Brain microvascular endothelial cell (primary cell): ENCODE data around the gene IFRD1.
A peak's percentile ranks its signal among the peaks of the same experiment; 100 is the strongest.

ENCODE experiments used
- DNase-seq: peaks from one replicate; pipeline ENCODE4 v3.0.0-alpha.2; 2020
- H3K27ac ChIP-seq: fragments of 250-450 bp; sonication (Bioruptor Pico); 2 replicates; pipeline ENCODE4 v1.5.1; 2020; ENCODE audit warnings: mild to moderate bottlenecking, moderate library complexity
- H3K27me3 ChIP-seq: fragments of 250-450 bp; sonication (Bioruptor Pico); replicated peaks from 2 replicates; pipeline ENCODE4 v1.5.1; 2020; ENCODE audit warnings: mild to moderate bottlenecking
- H3K36me3 ChIP-seq: fragments of 250-450 bp; sonication (Bioruptor Pico); replicated peaks from 2 replicates; pipeline ENCODE4 v1.5.1; 2020; ENCODE audit warnings: mild to moderate bottlenecking
- H3K4me3 ChIP-seq: 2 replicates; pipeline ENCODE4 v1.5.1; 2011; ENCODE audit warnings: low read depth, mild to moderate bottlenecking, control low read depth, low read length, moderate library complexity
- in situ Hi-C: cut with HindIII; loops from 2 replicates; pipeline ENCODE4 v1.10.0; 2017; ENCODE audit warnings: low sequenced_read_pairs, low pct_ligation_motif_present
- TF ChIP-seq, protein P1 (sequence below): IDR thresholded peaks from 2 replicates; pipeline ENCODE4 v1.5.1; 2011; ENCODE audit warnings: low read depth, mild to moderate bottlenecking, moderate library complexity, low read length, control low read depth, inconsistent platforms; ENCODE audit errors: missing control alignments

Gene IFRD1

DNA sequence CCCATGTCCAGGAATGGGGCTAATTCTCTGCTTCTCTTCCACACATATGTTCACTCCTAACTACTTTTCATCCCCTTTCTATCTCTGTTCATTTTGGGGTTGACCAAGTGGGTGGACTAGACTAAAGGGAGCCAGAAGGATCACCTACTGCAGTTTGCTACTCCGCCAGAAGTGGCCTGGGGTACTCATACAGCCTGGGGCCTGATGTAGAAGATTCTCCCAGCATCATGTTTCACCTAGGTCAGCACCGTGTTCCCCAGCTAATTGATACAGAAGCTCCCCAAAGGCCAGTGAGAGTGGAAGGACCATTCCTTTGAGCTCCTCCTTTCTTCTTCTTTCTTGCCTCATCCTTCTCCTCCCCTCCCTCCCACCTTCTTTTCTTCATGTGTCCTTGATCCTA lies 19.6 kb upstream of the IFRD1 start:
- TF ChIP-seq, protein P1, sequence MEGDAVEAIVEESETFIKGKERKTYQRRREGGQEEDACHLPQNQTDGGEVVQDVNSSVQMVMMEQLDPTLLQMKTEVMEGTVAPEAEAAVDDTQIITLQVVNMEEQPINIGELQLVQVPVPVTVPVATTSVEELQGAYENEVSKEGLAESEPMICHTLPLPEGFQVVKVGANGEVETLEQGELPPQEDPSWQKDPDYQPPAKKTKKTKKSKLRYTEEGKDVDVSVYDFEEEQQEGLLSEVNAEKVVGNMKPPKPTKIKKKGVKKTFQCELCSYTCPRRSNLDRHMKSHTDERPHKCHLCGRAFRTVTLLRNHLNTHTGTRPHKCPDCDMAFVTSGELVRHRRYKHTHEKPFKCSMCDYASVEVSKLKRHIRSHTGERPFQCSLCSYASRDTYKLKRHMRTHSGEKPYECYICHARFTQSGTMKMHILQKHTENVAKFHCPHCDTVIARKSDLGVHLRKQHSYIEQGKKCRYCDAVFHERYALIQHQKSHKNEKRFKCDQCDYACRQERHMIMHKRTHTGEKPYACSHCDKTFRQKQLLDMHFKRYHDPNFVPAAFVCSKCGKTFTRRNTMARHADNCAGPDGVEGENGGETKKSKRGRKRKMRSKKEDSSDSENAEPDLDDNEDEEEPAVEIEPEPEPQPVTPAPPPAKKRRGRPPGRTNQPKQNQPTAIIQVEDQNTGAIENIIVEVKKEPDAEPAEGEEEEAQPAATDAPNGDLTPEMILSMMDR = no peak
- H3K27me3 ChIP-seq = no peaks in the 10 kb centered on the region
- DNase-seq = no peak
- H3K27ac ChIP-seq = no peak overlapping the region
- no peaks in the 10 kb centered on the region for H3K36me3 ChIP-seq
- in situ Hi-C loops = no loop called here
- no peak overlapping the region for H3K4me3 ChIP-seq

DNA sequence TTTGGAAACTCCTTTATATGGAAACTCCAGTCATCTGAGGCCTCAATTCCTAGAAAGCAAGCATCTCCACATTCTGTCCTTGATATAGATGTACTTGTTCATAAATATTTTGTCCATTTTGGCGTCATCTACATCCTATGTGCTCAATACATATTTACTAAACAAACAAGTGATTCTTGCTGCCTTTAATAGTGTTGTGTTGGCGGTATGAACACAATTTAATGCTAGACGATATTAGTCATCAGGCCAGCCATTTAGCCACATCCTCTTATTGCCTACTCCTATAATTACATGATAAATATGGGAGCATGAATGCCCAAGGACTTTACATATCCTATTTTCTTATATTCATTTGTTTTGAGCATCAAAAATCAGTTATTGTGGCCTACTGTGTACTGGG lies 18.5 kb upstream of the IFRD1 start:
- TF ChIP-seq, protein P1 = no peak
- Histone ChIP-seq H3K27me3 (no peaks in the 10 kb centered on the region), H3K36me3 (no peaks in the 10 kb centered on the region), H3K27ac (no peak overlapping the region), H3K4me3 (no peak overlapping the region)
- no peak for DNase-seq
- in situ Hi-C loops = no loop called here

DNA sequence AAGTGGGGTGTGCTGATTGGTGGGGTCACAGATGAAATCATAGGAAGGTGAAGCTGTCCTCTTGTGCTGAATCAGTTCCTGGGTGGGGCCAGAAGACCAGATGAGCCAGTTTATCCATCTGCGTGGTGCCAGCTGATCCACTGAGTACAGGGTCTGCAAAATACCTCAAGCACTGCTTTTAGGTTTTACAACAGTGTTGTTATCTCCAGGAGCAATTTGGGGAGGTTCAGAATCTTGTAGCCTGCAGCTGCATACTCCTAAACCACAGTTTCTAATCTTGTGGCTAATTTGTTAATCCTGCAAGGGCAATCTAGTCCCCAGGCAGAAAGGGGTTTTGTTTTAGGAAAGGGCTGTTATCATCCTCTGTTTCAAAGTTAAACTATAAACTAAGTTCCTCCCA lies 17.0 kb upstream of the IFRD1 start:
- no peak for DNase-seq

DNA sequence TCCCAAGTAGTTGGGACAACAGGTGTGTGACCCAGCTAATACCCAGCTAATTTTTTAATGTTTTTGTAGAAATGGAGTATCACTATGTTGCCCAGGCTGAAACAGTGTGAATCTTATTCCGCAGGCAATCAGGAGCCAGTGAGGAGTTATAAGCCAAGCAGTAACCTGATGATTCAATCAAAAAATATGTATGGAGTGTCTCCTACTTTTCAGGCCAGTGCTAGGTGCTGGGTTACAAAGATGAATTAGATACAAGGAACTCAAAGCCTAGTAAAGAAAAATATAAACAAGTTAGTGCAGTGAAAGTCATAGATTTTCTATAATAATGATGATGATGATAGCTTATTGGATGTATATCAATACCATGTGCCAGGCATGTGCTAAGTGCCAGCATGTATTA lies 13.2 kb upstream of the IFRD1 start:
- peak overlapping the region; percentile 33 for H3K27ac ChIP-seq
- DNase-seq = peak; percentile 33
- TF ChIP-seq, protein P1 = no peak
- H3K27me3 ChIP-seq = no peaks in the 10 kb centered on the region
- in situ Hi-C loops = no loop called here
- no peak overlapping the region for H3K4me3 ChIP-seq
- no peaks in the 10 kb centered on the region for H3K36me3 ChIP-seq

More for the DNA sequence above, 17.0 kb upstream of the IFRD1 start:
- Histone ChIP-seq H3K4me3 (no peak overlapping the region), H3K36me3 (no peaks in the 10 kb centered on the region), H3K27me3 (no peaks in the 10 kb centered on the region), H3K27ac (no peak overlapping the region)
- TF ChIP-seq, protein P1 = no peak
- in situ Hi-C loops = no loop called here

DNA sequence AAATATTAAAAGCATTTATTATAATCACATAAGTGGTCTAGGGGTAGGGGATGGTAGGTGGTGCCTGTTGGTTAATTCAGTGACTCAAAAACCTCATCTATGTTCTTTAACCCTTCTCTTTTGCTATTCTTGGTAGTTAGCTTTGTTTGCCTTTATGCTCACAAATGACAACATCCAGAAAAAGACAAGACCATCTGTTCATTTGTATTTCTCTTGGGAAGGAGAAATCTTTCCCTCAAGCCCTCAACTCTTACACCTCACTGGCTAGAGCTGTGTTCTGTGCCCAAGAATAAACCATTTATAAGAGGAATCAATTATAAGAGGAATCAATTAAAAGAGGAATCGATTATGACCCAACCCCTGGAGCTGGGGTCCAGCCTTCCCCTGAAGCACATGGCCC lies 10.8 kb upstream of the IFRD1 start:
- Histone ChIP-seq H3K27me3 (no peaks in the 10 kb centered on the region), H3K27ac (no peak overlapping the region), H3K4me3 (no peak overlapping the region), H3K36me3 (no peaks in the 10 kb centered on the region)
- TF ChIP-seq, protein P1 = no peak
- in situ Hi-C loops = no loop called here
- DNase-seq = no peak

DNA sequence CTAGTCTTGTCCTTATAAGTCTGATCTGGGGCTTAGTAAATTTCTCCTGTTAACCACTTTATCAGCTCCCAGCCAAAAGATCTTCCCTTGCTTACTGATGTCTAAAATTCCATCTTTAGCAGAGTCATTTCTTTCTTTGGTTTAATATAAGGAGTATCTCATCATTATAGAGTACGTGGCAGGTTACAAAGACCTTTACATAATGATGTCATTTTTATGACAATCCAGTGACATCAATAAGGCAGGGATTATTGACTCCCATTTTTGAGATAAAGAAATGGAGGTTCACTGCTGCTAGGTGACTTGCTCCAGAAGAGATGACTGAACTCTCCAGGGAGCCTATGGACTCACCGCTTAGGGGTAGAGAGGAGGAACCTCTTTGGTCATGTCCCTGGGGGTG lies 8.1 kb upstream of the IFRD1 start:
- Histone ChIP-seq H3K27me3 (no peaks in the 10 kb centered on the region), H3K36me3 (no peaks in the 10 kb centered on the region), H3K27ac (no peak overlapping the region), H3K4me3 (no peak overlapping the region)
- in situ Hi-C loops = no loop called here
- DNase-seq = no peak
- TF ChIP-seq, protein P1 = no peak
